Endothelial cell of umbilical vein (primary cell): ENCODE data around the gene GNAT1. TPM values are rescaled to one million over a fixed set of nuclear protein-coding genes. Genes with fewer than 3 reads are reported as not detected.

ENCODE experiments used
- BruUV-seq: library from RNA; stranded (reverse); fragments of 400-500 nt; replicated peaks from 2 replicates; lab custom pipeline; 2021; lab: Mats Ljungman, UMichigan
- CTCF ChIA-PET: fragments of 300-600, 350-600 bp; sonication (Branson Sonifier 250); formaldehyde crosslinking; loops from one replicate; lab custom pipeline; 2021; ENCODE audit warnings: antibody characterized with exemption, inconsistent platforms; lab: Charles Lee
- POLR2A ChIA-PET: fragments of 300-600, 350-600 bp; sonication (Branson Sonifier 250); formaldehyde crosslinking; loops from one replicate; lab custom pipeline; 2021; ENCODE audit warnings: antibody characterized with exemption, inconsistent platforms; lab: Charles Lee
- DNase-seq: peaks from one replicate; pipeline ENCODE4 v3.0.0-alpha.2; 2011; ENCODE audit warnings: low read depth, low spot score
- FAIRE-seq: peaks from 2 replicates; lab custom pipeline; 2011; peaks lifted over from hg19 to GRCh38; lab: Jason Lieb, UNC
- H2AFZ ChIP-seq: 2 replicates; pipeline ENCODE4 v1.6.0; 2012; ENCODE audit warnings: low read depth, low read length, control low read depth, inconsistent platforms
- H3K27ac ChIP-seq: 2 replicates; pipeline ENCODE4 v1.5.1; 2011; ENCODE audit warnings: low read depth, mild to moderate bottlenecking, control low read depth, low read length, moderate library complexity; ENCODE audit not compliant: insufficient read depth
- H3K27me3 ChIP-seq, 2 experiments: 2 replicates each; pipeline versions ENCODE4 v1.6.0 to v1.6.1; 2011; ENCODE audit warnings: low read length in 2 of 2, mixed read lengths in 1 of 2; ENCODE audit not compliant: control insufficient read depth in 2 of 2, insufficient read depth in 2 of 2
- H3K36me3 ChIP-seq, 2 experiments: 2 replicates in 1 of 2; 3 replicates in 1 of 2; pipeline ENCODE4 v1.5.1; 2011; ENCODE audit warnings: low read length in 2 of 2, mild to moderate bottlenecking in 1 of 2, moderate library complexity in 1 of 2; ENCODE audit not compliant: control insufficient read depth in 2 of 2, insufficient read depth in 2 of 2; ENCODE audit errors: extremely low read depth in 1 of 2
- H3K4me1 ChIP-seq: 3 replicates; pipeline ENCODE4 v1.5.1; 2011; ENCODE audit warnings: mild to moderate bottlenecking, low read length; ENCODE audit not compliant: control insufficient read depth, insufficient read depth; ENCODE audit errors: extremely low read depth
- H3K4me2 ChIP-seq: 2 replicates; pipeline ENCODE4 v1.6.1; 2011; ENCODE audit warnings: low read length, control low read depth, mixed read lengths; ENCODE audit not compliant: insufficient read depth
- H3K4me3 ChIP-seq, 3 experiments: fragments of 200-600 bp in 1 of 3; sonication (generic), shearing (Covaris generic) in 1 of 3; replicated peaks in 1 of 3; 2 replicates each; pipeline ENCODE4 v1.5.1; 2011 to 2016; ENCODE audit warnings: control low read depth in 3 of 3, low read length in 3 of 3, mild to moderate bottlenecking in 2 of 3, inconsistent platforms in 1 of 3, low read depth in 1 of 3, moderate library complexity in 1 of 3; ENCODE audit not compliant: insufficient read depth in 1 of 3
- H3K79me2 ChIP-seq: 2 replicates; pipeline ENCODE4 v1.6.0; 2012; ENCODE audit warnings: low read length, inconsistent platforms; ENCODE audit not compliant: control insufficient read depth, insufficient read depth
- H3K9ac ChIP-seq: replicated peaks from 2 replicates; pipeline ENCODE3; 2011; ENCODE audit warnings: low read length, control low read depth; ENCODE audit not compliant: insufficient read depth; ENCODE audit errors: extremely low read depth
- H3K9me1 ChIP-seq: replicated peaks from 3 replicates; pipeline ENCODE4 v1.6.0; 2011; ENCODE audit warnings: mild to moderate bottlenecking, low read length; ENCODE audit not compliant: control insufficient read depth, insufficient read depth; ENCODE audit errors: extremely low read depth
- H3K9me3 ChIP-seq: replicated peaks from 2 replicates; pipeline ENCODE4 v1.5.1; 2012; ENCODE audit warnings: low read length, inconsistent platforms; ENCODE audit not compliant: control insufficient read depth, insufficient read depth
- H4K20me1 ChIP-seq: replicated peaks from 2 replicates; pipeline ENCODE3; 2011; ENCODE audit warnings: mild to moderate bottlenecking, low read length; ENCODE audit not compliant: control insufficient read depth, insufficient read depth; ENCODE audit errors: extremely low read depth
- CTCF ChIP-seq, 2 donors: IDR thresholded peaks; 1 replicate in 1 of 2; 2 replicates in 1 of 2; pipeline ENCODE4 v1.5.1; 2011; ENCODE audit warnings: low read length in 2 of 2, mild to moderate bottlenecking in 2 of 2, moderate library complexity in 2 of 2, control low read depth in 1 of 2, inconsistent platforms in 1 of 2, low read depth in 1 of 2; ENCODE audit not compliant: insufficient read depth in 1 of 2; ENCODE audit errors: extremely low read depth in 1 of 2
- EZH2 ChIP-seq: IDR thresholded peaks from 2 replicates; pipeline ENCODE4 v1.6.1; 2012; ENCODE audit warnings: borderline replicate concordance, low read depth, mild to moderate bottlenecking, moderate library complexity, low read length, inconsistent platforms; ENCODE audit not compliant: severe bottlenecking
- FOS ChIP-seq: IDR thresholded peaks from 2 replicates; pipeline ENCODE4 v1.6.1; 2011; ENCODE audit warnings: mild to moderate bottlenecking, low read length, moderate library complexity, borderline replicate concordance; ENCODE audit not compliant: insufficient read depth
- GATA2 ChIP-seq: IDR thresholded peaks from 2 replicates; pipeline ENCODE4 v1.7.0; 2011; ENCODE audit warnings: low read depth, mild to moderate bottlenecking, moderate library complexity, mixed read lengths, low read length; ENCODE audit not compliant: insufficient read length, insufficient read depth
- JUN ChIP-seq: IDR thresholded peaks from 2 replicates; pipeline ENCODE4 v1.6.1; 2011; ENCODE audit warnings: borderline replicate concordance, low read depth; ENCODE audit not compliant: insufficient read length, insufficient read depth
- MYC ChIP-seq: IDR thresholded peaks from one replicate; pipeline ENCODE4 v1.6.1; 2011; ENCODE audit warnings: mild to moderate bottlenecking, low read depth, low read length
- POLR2A ChIP-seq: IDR thresholded peaks from 2 replicates; pipeline ENCODE4 v1.6.1; 2012; ENCODE audit warnings: low read depth, mild to moderate bottlenecking, control low read depth, low read length
- POLR2AphosphoS5 ChIP-seq: IDR thresholded peaks from 2 replicates; pipeline ENCODE4 v1.6.1; 2012; ENCODE audit warnings: low read depth, mild to moderate bottlenecking, control low read depth, low read length, moderate library complexity; ENCODE audit not compliant: insufficient read depth
- dilution Hi-C: fragments of 300-500 bp; cut with MboI; formaldehyde crosslinking; loops from one replicate; pipeline ENCODE4 v1.15.0; 2019; ENCODE audit warnings: low sequenced_read_pairs; ENCODE audit not compliant: extremely low pct_ligation_motif_present
- intact Hi-C: fragments of 100-400 bp; cut with micrococcal nuclease; formaldehyde crosslinking; loops from one replicate; pipeline ENCODE4 v1.10.0; 2022
- polyA plus RNA-seq, 4 experiments: library from polyadenylated mRNA; depleted of rRNA in 3 of 4; stranded (reverse) in 3 of 4; unstranded in 1 of 4; fragments of >200 nt; gene quantifications; 2 replicates each; pipeline versions ENCODE4 v1.2.1 to v1.2.3, GENCODE V29; 2011 to 2012; ENCODE audit warnings: missing spikeins in 1 of 4
- total RNA-seq: library from RNA; stranded (reverse); gene quantifications from 2 replicates; pipeline ENCODE4 v1.2.3, GENCODE V29; 2021
- TF ChIP-seq, protein P1 (sequence below): IDR thresholded peaks from 2 replicates; pipeline ENCODE4 v1.6.1; 2011; ENCODE audit not compliant: insufficient read depth, insufficient read length

Gene GNAT1
- total and polyA plus RNA-seq, 2 donors (not counting 3 experiments of a cell fraction or from before 2014, with no cell fraction given), result 0.77 TPM; not detected in 1

DNA sequence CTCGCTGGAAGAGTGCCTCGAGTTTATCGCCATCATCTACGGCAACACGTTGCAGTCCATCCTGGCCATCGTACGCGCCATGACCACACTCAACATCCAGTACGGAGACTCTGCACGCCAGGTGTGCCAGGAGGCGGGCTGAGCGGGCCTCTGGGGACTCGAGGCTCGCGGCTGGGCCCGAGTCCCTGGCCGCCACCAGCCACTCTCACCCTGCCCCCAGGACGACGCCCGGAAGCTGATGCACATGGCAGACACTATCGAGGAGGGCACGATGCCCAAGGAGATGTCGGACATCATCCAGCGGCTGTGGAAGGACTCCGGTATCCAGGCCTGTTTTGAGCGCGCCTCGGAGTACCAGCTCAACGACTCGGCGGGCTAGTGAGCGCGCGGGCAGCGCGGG, 1.9 kb downstream of the GNAT1 start:
- dilution Hi-C loops, result no loop called here
- H3K27ac ChIP-seq, result no peak overlapping the region
- DNase-seq, result no peak
- no peaks in the 10 kb centered on the region for H3K9me1 ChIP-seq
- no peak overlapping the region for H3K4me2 ChIP-seq
- no peak overlapping the region for H3K9ac ChIP-seq
- H3K79me2 ChIP-seq, result no peaks in the 10 kb centered on the region
- no peak overlapping the region for H3K4me3 ChIP-seq
- ChIA-PET CTCF (interaction anchor here (1.5 to 12.0 kb wide), 13 partner anchors 11 to 87 kb away, joined by 4 to 314 read pairs (median 28); partner anchors contain the start of genes GNAI2, SEMA3B and SLC38A3), POLR2A (no interaction called here)
- no peak overlapping the region for H2AFZ ChIP-seq
- H3K36me3 ChIP-seq, result peaks cover 0 to 3% of the 10 kb centered on the region in 2 experiments
- intact Hi-C loops, result loop anchor here (5.0 kb wide), 1 partner anchor 349 kb away; no protein-coding TSS in a partner anchor
- peaks cover 11 to 13% of the 10 kb centered on the region in 2 experiments for H3K27me3 ChIP-seq
- no peaks in the 10 kb centered on the region for H4K20me1 ChIP-seq
- H3K4me1 ChIP-seq, result peaks cover 5% of the 10 kb centered on the region
- BruUV-seq, result no TSS peak
- H3K9me3 ChIP-seq, result no peaks in the 10 kb centered on the region
- no peak for FAIRE-seq
- TF ChIP-seq EZH2 (no peak), POLR2A (no peak), CTCF (IDR thresholded peaks at IDR 0.05; ENCODE audit: extremely low read depth in 1 of 2, insufficient read depth in 1 of 2, low read depth in 1 of 2, low read length in 2 of 2) (no peak), POLR2AphosphoS5 (no peak), FOS (no peak), GATA2 (no peak), JUN (no peak), MYC (no peak)
- TF ChIP-seq, protein P1, sequence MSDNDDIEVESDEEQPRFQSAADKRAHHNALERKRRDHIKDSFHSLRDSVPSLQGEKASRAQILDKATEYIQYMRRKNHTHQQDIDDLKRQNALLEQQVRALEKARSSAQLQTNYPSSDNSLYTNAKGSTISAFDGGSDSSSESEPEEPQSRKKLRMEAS, result no peak
